HEK293 (cell line): ENCODE measurements around the gene RNF32.

ENCODE experiments used
- CTCF ChIA-PET: fragments of 350-600 bp; formaldehyde crosslinking; extraction: SDS; loops from one replicate; lab custom pipeline; 2021; ENCODE audit warnings: antibody characterized with exemption; lab: Yijun Ruan, JAX
- POLR2A ChIA-PET: fragments of 300-600 bp; formaldehyde crosslinking; extraction: SDS; loops from one replicate; lab custom pipeline; 2020; ENCODE audit warnings: antibody characterized with exemption, inconsistent platforms; lab: Yijun Ruan, JAX
- H3K27ac ChIP-seq: fragments of 200-500 bp; sonication (Bioruptor generic); 2 replicates; pipeline ENCODE4 v1.5.1; 2014; ENCODE audit warnings: low read depth, low read length, control low read depth, inconsistent platforms; ENCODE audit errors: extremely low read depth
- H3K36me3 ChIP-seq, 2 experiments: fragments of 200-500 bp in 1 of 2; sonication (Bioruptor generic) in 1 of 2; 1 replicate in 1 of 2; 2 replicates in 1 of 2; pipeline ENCODE4 v1.5.1; 2014 to 2017; ENCODE audit warnings: inconsistent platforms in 2 of 2, low read length in 2 of 2; ENCODE audit not compliant: control insufficient read depth in 2 of 2, insufficient read depth in 1 of 2
- H3K4me1 ChIP-seq: fragments of 200-500 bp; sonication (Bioruptor generic); 2 replicates; pipeline ENCODE4 v1.5.1; 2014; ENCODE audit warnings: mild to moderate bottlenecking, low read length, inconsistent platforms; ENCODE audit not compliant: control insufficient read depth, insufficient read depth
- H3K4me3 ChIP-seq: 2 replicates; pipeline ENCODE4 v1.5.1; 2011; ENCODE audit warnings: low read depth, mild to moderate bottlenecking, control low read depth, low read length, moderate library complexity
- H3K9me3 ChIP-seq: fragments of 200-500 bp; sonication (Bioruptor generic); 2 replicates; pipeline ENCODE4 v1.5.1; 2014; ENCODE audit warnings: low read depth, low read length, inconsistent platforms; ENCODE audit not compliant: control insufficient read depth, insufficient read depth
- KLF1 ChIP-seq: fragments of 450-650 bp; formaldehyde crosslinking; IDR thresholded peaks from 2 replicates; pipeline ENCODE4 v1.5.1; 2016; ENCODE audit warnings: missing biosample characterization, missing genetic modification characterization
- PRDM2 ChIP-seq: fragments of 450-650 bp; formaldehyde crosslinking; IDR thresholded peaks from 2 replicates; pipeline ENCODE4 v1.5.1; 2016; ENCODE audit warnings: missing biosample characterization, missing genetic modification characterization, borderline replicate concordance
- REST ChIP-seq: fragments of 450-650 bp; formaldehyde crosslinking; IDR thresholded peaks from 2 replicates; pipeline ENCODE4 v1.5.1; 2016; ENCODE audit warnings: missing biosample characterization, missing genetic modification characterization
- SP2 ChIP-seq: fragments of 450-650 bp; formaldehyde crosslinking; IDR thresholded peaks from 2 replicates; pipeline ENCODE4 v1.5.1; 2016; ENCODE audit warnings: missing biosample characterization, missing genetic modification characterization
- ZBTB21 ChIP-seq: fragments of 450-650 bp; formaldehyde crosslinking; IDR thresholded peaks from 2 replicates; pipeline ENCODE4 v1.5.1; 2017; ENCODE audit warnings: missing biosample characterization, missing genetic modification characterization
- ZNF157 ChIP-seq: fragments of 450-650 bp; formaldehyde crosslinking; IDR thresholded peaks from 2 replicates; pipeline ENCODE4 v1.5.1; 2016; ENCODE audit warnings: missing biosample characterization, missing genetic modification characterization
- ZNF24 ChIP-seq: fragments of 450-650 bp; formaldehyde crosslinking; IDR thresholded peaks from 2 replicates; pipeline ENCODE4 v1.5.1; 2016; ENCODE audit warnings: missing biosample characterization, missing genetic modification characterization
- ZNF341 ChIP-seq: fragments of 450-650 bp; formaldehyde crosslinking; IDR thresholded peaks from 2 replicates; pipeline ENCODE4; 2016; ENCODE audit warnings: low read depth, missing biosample characterization, missing genetic modification characterization
- ZNF488 ChIP-seq: fragments of 450-650 bp; formaldehyde crosslinking; IDR thresholded peaks from 2 replicates; pipeline ENCODE4 v1.5.1; 2016; ENCODE audit warnings: missing biosample characterization, missing genetic modification characterization
- ZNF530 ChIP-seq: fragments of 450-650 bp; formaldehyde crosslinking; IDR thresholded peaks from 2 replicates; pipeline ENCODE4 v1.5.1; 2016; ENCODE audit warnings: low read depth, missing biosample characterization, missing genetic modification characterization
- ZNF580 ChIP-seq: fragments of 450-650 bp; formaldehyde crosslinking; IDR thresholded peaks from 2 replicates; pipeline ENCODE4 v1.5.1; 2016; ENCODE audit warnings: missing biosample characterization, missing genetic modification characterization

RNF32 gene

GRCh38 chr7:156677374-156678054 lies 36.9 kb downstream of the RNF32 start:
- H3K27ac ChIP-seq, result no peak overlapping the region
- TF ChIP-seq ZNF341 (tag by site-specific recombination) (no peak), SP2 (tag by site-specific recombination) (no peak)
- H3K9me3 ChIP-seq, result no peaks in the 10 kb centered on the region
- POLR2A ChIA-PET, result no interaction called here
- H3K4me1 ChIP-seq, result no peaks in the 10 kb centered on the region
- CTCF ChIA-PET, result no interaction called here
- H3K4me3 ChIP-seq, result no peak overlapping the region
- H3K36me3 ChIP-seq, result peaks cover 0 to 79% of the 10 kb centered on the region in 2 experiments; a peak in 1 of 3 replicates

GRCh38 chr7:156680281-156680680 lies 39.7 kb downstream of the RNF32 start:
- ChIA-PET CTCF (no interaction called here), POLR2A (no interaction called here)
- no peak overlapping the region for H3K4me3 ChIP-seq
- TF ChIP-seq ZBTB21 (no peak), KLF1 (tag by site-specific recombination) (no peak), ZNF24 (tag by site-specific recombination) (no peak), ZNF530 (tag by site-specific recombination) (no peak), REST (no peak)
- H3K9me3 ChIP-seq, result no peaks in the 10 kb centered on the region
- peaks cover 0 to 84% of the 10 kb centered on the region in 2 experiments; a peak in 1 of 3 replicates for H3K36me3 ChIP-seq
- H3K4me1 ChIP-seq, result no peaks in the 10 kb centered on the region
- H3K27ac ChIP-seq, result no peak overlapping the region

- H3K9me3 ChIP-seq, result no peaks in the 10 kb centered on the region
- no peak overlapping the region for H3K27ac ChIP-seq
- TF ChIP-seq ZNF157, result no peak
- no peak for TF ChIP-seq PRDM2 (tag by site-specific recombination)
- TF ChIP-seq ZNF488 (tag by site-specific recombination), result no peak
- no peak for TF ChIP-seq ZNF580 (tag by site-specific recombination)
- ChIA-PET POLR2A (no interaction called here), CTCF (interaction anchor here (0.6 kb wide), 1 partner anchor 235 kb away, joined by 3 read pairs; no protein-coding TSS in a partner anchor)
- H3K36me3 ChIP-seq, result peaks cover 0 to 67% of the 10 kb centered on the region in 2 experiments; a peak in 1 of 3 replicates
- H3K4me1 ChIP-seq, result no peaks in the 10 kb centered on the region
- no peak overlapping the region for H3K4me3 ChIP-seq
These were observed 42.4 kb downstream of the RNF32 start for GRCh38 chr7:156682928-156683327.
